Activated CD4-positive, alpha-beta T cell treated with anti-CD3 and anti-CD28 coated beads, Interleukin-2, amount 10 ng/mL, durations not matched to agents 7 days and 5 days (primary cell): Measurements from ENCODE around the gene CNIH1. TPM values are rescaled to one million over a fixed set of nuclear protein-coding genes. Genes with fewer than 3 reads are reported as not detected.
"Not testable (repeated sequence)": the region's sequence is repeated elsewhere in the genome, so short reads cannot be mapped to it uniquely, and the experiment has no call there.

Experiments
- CTCF ChIA-PET: fragments of 350-600 bp; sonication (Branson Sonifier 250); formaldehyde crosslinking; loops from one replicate; lab custom pipeline; 2021; ENCODE audit warnings: antibody characterized with exemption; lab: Charles Lee
- POLR2A ChIA-PET: fragments of 350-600 bp; sonication (Branson Sonifier 250); formaldehyde crosslinking; loops from one replicate; lab custom pipeline; 2021; ENCODE audit warnings: antibody characterized with exemption; lab: Charles Lee
- DNase-seq: peaks from one replicate; pipeline ENCODE4 v3.0.0-alpha.2; 2020
- H3K27ac Mint-ChIP-seq: one replicate; pipeline ENCODE4 v1.8.0; 2021; ENCODE audit warnings: mild to moderate bottlenecking, moderate library complexity, mixed read lengths
- H3K27me3 Mint-ChIP-seq: one replicate; pipeline ENCODE4 v1.8.0; 2021; ENCODE audit warnings: mixed read lengths
- H3K36me3 Mint-ChIP-seq: one replicate; pipeline ENCODE4 v1.8.0; 2021; ENCODE audit warnings: low read depth, mixed read lengths
- H3K4me1 Mint-ChIP-seq: one replicate; pipeline ENCODE4 v1.8.0; 2021; ENCODE audit warnings: mixed read lengths
- H3K4me3 Mint-ChIP-seq: one replicate; pipeline ENCODE4 v1.8.0; 2021; ENCODE audit warnings: mild to moderate bottlenecking, moderate library complexity, mixed read lengths
- H3K9me3 Mint-ChIP-seq: one replicate; pipeline ENCODE4 v1.8.0; 2021; ENCODE audit warnings: mixed read lengths
- total RNA-seq, 2 experiments: library from RNA; stranded (reverse); gene quantifications; one replicate each; pipeline ENCODE4 v1.2.3, GENCODE V29; 2021

Gene CNIH1
- total RNA-seq, 2 experiments from 2014 or later, result 71.5 to 94.5 TPM

DNA sequence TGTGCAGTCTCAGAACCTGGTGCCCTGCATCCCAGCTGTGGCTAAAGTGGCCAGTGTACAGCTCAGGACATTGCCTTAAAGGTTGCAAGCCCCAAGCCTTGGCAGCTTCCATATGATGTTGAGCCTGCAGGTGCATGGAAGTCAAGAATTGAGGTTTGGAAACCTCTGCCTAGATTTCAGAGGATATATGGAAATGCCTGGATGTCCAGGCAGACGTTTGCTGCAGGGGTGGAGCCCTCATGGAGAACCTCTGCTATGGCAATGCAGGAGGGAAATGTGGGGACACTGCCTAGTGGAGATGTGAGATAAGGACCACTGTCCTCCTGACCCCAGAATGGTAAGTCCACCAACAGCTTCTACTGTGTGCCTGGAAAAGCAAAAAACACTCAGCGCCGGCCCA is 17.9 kb upstream of the CNIH1 start:
- CTCF ChIA-PET, result no interaction called here
- H3K9me3 Mint-ChIP-seq, result peaks cover 10% of the 10 kb centered on the region
- H3K4me3 Mint-ChIP-seq, result no peak overlapping the region
- H3K4me1 Mint-ChIP-seq, result no peaks in the 10 kb centered on the region
- DNase-seq, result no peak
- H3K27me3 Mint-ChIP-seq, result no peaks in the 10 kb centered on the region
- POLR2A ChIA-PET, result no interaction called here
- H3K27ac Mint-ChIP-seq, result no peak overlapping the region
- H3K36me3 Mint-ChIP-seq, result peaks cover 2% of the 10 kb centered on the region

DNA sequence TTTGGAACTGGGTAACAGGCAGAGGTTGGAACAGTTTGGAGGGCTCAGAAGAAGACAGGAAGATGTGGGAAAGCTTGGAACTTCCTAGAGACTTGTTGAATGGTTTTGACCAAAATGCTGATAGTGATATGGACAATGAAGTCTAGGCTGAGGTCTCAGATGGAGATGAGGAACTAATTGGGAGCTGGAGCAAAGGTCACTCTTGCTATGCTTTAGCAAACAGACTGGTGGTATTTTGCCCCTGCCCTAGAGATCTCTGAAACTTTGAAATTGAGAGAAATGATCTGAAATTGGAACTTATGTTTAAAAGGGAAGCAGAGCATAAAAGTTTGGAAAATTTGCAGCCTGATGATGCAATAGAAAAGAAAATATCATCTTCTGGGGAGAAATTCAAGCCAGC is 17.4 kb upstream of the CNIH1 start:
- POLR2A ChIA-PET, H3K36me3 Mint-ChIP-seq: not testable (repeated sequence)

DNA sequence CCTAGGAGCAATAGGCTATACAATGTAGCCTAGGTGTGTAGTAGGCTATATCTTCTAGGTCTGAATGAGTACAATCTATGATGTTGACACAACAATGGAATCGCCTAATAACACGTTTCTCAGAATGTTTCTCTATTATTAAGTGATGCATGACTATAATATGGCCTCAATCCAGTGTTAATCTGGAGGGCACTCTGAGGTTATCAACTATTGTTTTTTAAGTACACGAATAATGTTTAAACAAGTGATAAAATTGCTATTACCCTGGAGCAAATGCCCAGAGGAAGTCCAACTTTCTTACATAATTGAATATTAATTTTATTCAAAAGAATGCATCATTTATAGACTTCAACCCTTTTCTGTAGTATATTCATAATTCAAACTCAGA is 16.4 kb upstream of the CNIH1 start:
- Mint-ChIP-seq H3K9me3 (peaks cover 10% of the 10 kb centered on the region), H3K4me1 (no peaks in the 10 kb centered on the region), H3K27ac (no peak overlapping the region), H3K27me3 (no peaks in the 10 kb centered on the region), H3K36me3 (no peaks in the 10 kb centered on the region), H3K4me3 (no peak overlapping the region)
- ChIA-PET POLR2A (no interaction called here), CTCF (no interaction called here)
- DNase-seq, result no peak

More for the DNA sequence above, 17.4 kb upstream of the CNIH1 start:
- CTCF ChIA-PET, H3K4me1 Mint-ChIP-seq, DNase-seq, H3K9me3 Mint-ChIP-seq, H3K4me3 Mint-ChIP-seq, H3K27ac Mint-ChIP-seq, H3K27me3 Mint-ChIP-seq: not testable (repeated sequence)

DNA sequence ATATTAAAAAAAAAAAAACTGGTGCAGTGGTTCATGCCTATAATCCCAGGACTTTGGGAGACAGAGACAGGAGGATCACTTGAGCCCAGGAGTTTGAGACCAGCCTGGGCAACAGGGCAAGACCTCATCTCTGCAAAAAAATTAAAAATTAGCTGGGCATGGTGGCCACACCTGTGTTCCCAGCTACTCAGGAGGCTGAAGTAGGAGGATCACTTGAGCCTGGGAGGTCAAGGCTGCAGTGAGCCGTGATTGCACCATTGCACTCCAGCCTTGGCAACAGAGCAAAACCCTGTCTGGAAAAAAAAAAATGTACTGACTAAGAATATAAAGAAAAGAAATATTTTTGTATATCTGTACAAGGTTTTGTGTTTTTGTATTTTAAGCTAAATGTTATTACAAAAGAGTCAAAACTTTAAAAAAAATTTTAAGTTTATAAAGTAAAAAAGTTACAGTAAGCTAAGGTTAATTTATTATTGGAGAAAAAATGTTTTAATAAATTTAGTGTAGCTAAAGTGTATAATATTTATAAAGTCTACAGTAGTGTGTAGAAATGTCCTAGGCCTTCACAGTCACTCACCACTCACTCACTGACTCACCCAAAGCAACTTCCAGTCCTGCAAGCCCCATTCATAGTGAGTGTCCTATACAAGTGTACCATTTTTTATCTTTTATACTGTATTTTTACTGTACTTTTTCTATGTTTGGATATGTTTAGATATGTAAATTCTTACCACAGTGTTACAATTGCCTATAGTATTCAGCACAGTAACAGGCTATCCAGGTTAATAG is 15.8 kb upstream of the CNIH1 start:
- DNase-seq, H3K36me3 Mint-ChIP-seq, H3K27ac Mint-ChIP-seq, H3K4me3 Mint-ChIP-seq, H3K9me3 Mint-ChIP-seq, H3K27me3 Mint-ChIP-seq, POLR2A ChIA-PET, H3K4me1 Mint-ChIP-seq: not testable (repeated sequence)
- CTCF ChIA-PET, result interaction anchor here (0.6 to 1.2 kb wide), 3 partner anchors 15 to 59 kb away, joined by 3 to 4 read pairs (median 3); partner anchors contain the start of gene CNIH1

DNA sequence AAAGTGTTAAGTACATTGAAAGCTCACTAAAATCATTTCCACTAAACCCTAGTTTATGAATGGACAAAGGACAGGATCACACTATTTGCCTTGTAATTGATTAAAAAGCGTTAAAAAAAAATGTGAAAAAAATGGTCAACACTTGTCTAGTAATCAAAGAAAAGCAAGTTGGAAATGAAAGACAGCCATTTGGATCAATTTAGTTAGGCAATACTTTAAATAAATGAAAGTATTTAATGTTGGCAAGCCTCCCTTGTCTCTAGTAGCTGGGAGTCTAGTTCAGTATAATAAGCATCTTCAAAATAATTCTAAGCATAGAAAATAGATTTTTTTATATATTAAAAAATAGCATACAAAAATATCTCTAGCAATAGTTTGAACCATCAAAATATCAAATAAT is 14.2 kb upstream of the CNIH1 start:
- POLR2A ChIA-PET, result no interaction called here
- DNase-seq, result no peak

DNA sequence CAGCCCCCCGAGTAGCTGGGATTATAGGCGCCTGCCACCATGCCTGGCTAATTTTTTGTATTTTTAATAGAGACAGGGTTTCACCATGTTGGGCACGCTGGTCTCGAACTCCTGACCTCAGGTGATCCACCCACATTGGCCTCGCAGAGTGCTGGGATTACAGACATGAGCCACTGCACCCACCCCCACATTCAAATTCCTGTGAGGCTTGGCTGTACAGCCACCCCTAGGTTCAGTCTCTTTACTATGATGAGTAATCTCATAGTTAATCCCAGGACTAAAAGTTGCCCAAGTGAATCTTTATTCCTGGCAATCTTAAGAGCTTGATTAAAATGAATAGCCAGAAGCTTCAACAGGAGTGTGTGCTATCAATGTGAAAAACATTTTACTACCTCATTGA is 12.8 kb upstream of the CNIH1 start:
- H3K27me3 Mint-ChIP-seq, H3K9me3 Mint-ChIP-seq, H3K4me1 Mint-ChIP-seq, POLR2A ChIA-PET, H3K4me3 Mint-ChIP-seq, H3K27ac Mint-ChIP-seq, H3K36me3 Mint-ChIP-seq, CTCF ChIA-PET, DNase-seq: not testable (repeated sequence)

More for the DNA sequence above, 14.2 kb upstream of the CNIH1 start:
- H3K4me3 Mint-ChIP-seq, result no peak overlapping the region
- no peaks in the 10 kb centered on the region for H3K36me3 Mint-ChIP-seq
- H3K4me1 Mint-ChIP-seq, result peaks cover 1% of the 10 kb centered on the region
- H3K27ac Mint-ChIP-seq, result no peak overlapping the region
- CTCF ChIA-PET, result interaction anchor here (1.2 kb wide), 1 partner anchor 18 kb away, joined by 4 read pairs; no protein-coding TSS in a partner anchor
- peaks cover 10% of the 10 kb centered on the region for H3K9me3 Mint-ChIP-seq
- H3K27me3 Mint-ChIP-seq, result no peaks in the 10 kb centered on the region

DNA sequence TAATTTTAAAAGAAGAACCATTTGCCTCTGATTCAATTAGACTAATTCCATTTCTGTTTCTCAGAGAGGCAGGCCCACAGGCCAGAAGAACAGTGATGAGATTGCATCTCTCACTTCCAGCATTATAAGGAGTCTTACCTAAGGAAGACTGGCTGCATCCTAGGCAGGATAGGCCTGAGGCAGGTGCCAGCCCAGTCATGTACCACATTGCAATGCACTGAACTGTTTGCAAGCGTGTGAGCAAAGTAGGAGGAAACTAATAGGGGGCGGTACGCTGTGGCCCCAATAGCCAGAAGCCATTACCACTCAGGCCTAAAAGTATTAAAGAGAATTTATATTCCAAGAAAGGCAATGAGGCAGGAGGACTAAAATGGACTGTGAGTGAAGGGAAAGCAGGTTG is 12.1 kb upstream of the CNIH1 start:
- no peaks in the 10 kb centered on the region for H3K36me3 Mint-ChIP-seq
- ChIA-PET CTCF (no interaction called here), POLR2A (no interaction called here)
- no peak for DNase-seq
- H3K4me1 Mint-ChIP-seq, result peaks cover 1% of the 10 kb centered on the region
- H3K4me3 Mint-ChIP-seq, result no peak overlapping the region
- no peaks in the 10 kb centered on the region for H3K27me3 Mint-ChIP-seq
- H3K27ac Mint-ChIP-seq, result no peak overlapping the region
- no peaks in the 10 kb centered on the region for H3K9me3 Mint-ChIP-seq

DNA sequence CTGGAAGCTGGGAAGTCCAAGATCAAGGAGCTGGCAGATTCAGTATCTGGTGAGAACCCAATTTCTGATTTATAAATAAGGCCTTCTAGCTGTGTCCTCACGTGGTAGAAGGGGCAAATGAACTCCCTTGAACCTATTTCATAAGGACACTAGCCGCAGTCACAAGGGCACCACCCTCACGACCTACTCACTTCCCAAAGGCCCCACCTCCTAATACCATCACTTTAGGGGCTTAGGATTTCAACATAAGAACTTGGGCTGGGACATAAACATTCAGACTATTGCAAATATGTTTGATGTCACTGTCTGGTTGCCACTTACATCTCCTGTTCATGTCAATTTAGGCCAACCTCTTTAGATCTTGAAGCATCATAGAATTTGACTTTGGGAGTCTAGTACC is 10.8 kb upstream of the CNIH1 start:
- no peak for DNase-seq
- Mint-ChIP-seq H3K4me1 (peaks cover 1% of the 10 kb centered on the region), H3K9me3 (no peaks in the 10 kb centered on the region), H3K4me3 (no peak overlapping the region), H3K36me3 (no peaks in the 10 kb centered on the region), H3K27ac (no peak overlapping the region), H3K27me3 (peaks cover 2% of the 10 kb centered on the region)
- POLR2A ChIA-PET, result no interaction called here
- CTCF ChIA-PET, result interaction anchor here (0.6 to 1.5 kb wide), 3 partner anchors 18 to 55 kb away, joined by 3 to 5 read pairs (median 3); partner anchors contain the start of gene CDKN3

DNA sequence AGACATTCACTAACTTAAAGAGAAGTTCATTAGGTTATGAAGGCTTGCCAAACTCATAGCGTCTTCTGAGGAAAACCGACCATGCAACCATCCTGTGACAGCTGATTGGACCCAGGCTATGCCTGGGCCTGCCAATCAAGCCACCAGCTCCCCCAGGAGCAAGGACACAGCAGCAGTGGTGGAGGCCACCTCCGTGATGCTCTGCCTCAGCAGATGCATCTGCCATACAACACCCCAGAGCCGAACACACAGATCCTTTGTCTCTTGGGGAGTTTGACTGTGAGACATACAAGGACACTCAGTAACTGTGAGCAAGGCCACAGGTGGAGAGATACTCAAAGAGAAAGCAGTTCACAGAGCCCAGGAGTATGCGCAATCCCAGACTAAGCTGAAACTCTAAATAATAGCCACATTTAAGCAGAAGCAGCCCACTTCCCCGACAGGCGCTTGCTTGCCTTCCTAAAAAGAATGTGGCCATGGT is 10.0 kb upstream of the CNIH1 start:
- Mint-ChIP-seq H3K4me3 (no peak overlapping the region), H3K27ac (no peak overlapping the region), H3K36me3 (no peaks in the 10 kb centered on the region), H3K27me3 (peaks cover 6% of the 10 kb centered on the region), H3K9me3 (no peaks in the 10 kb centered on the region), H3K4me1 (peaks cover 1% of the 10 kb centered on the region)
- ChIA-PET POLR2A (no interaction called here), CTCF (interaction anchor here (1.1 to 1.8 kb wide), 3 partner anchors 9 to 54 kb away, joined by 3 to 5 read pairs (median 3); partner anchors contain the start of gene CDKN3)
- DNase-seq, result no peak

DNA sequence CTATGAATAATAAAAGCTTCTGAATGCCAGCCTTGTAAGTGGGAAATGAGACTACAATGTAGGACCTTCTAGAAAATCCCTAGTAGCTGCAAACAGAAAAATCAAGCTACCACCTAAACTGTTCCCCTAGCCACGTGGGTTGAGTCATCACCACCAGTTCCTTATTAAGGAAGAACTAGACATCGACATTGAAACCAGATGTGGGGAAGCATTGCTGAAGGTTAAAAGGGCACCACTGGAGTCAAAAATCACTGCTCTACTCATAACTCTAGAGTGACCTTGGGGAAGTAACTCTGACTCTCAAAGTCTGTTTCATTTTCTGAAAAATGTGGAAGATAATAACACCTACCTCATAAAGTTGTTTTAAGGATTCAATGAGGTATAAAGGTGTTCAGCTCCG is 9.4 kb upstream of the CNIH1 start:
- peaks cover 11% of the 10 kb centered on the region for H3K27me3 Mint-ChIP-seq
- no peaks in the 10 kb centered on the region for H3K36me3 Mint-ChIP-seq
- POLR2A ChIA-PET, result no interaction called here
- CTCF ChIA-PET, result interaction anchor here (1.5 to 1.8 kb wide), 2 partner anchors 8 to 53 kb away, joined by 3 to 5 read pairs; partner anchors contain the start of gene CDKN3
- H3K9me3 Mint-ChIP-seq, result no peaks in the 10 kb centered on the region
- no peak for DNase-seq
- no peak overlapping the region for H3K27ac Mint-ChIP-seq
- H3K4me1 Mint-ChIP-seq, result peaks cover 1% of the 10 kb centered on the region
- no peak overlapping the region for H3K4me3 Mint-ChIP-seq

DNA sequence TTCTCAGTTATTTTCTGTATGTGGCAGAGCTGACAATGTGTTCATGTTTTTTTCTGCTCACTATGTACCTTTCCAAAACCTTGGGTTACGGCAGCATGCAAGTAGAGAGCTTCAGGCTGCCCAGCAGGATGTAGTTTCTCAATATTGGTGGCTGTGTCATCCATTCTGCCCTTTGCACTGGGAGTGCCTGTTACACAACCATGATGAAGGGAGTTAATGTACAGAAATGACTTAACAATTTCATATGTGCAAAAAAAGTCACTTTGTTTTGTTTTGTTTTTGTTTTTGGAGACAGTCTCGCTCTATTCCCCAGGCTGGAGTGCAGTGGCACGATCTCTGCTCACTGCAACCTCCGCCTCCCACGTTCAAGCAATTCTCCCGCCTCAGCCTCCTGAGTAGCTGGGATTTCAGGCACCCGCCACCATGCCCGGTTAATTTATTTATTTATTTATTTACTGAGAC is 6.1 kb upstream of the CNIH1 start:
- CTCF ChIA-PET, result interaction anchor here (0.6 to 1.4 kb wide), 2 partner anchors 40 to 106 kb away, joined by 3 to 4 read pairs; no protein-coding TSS in a partner anchor
- H3K4me1 Mint-ChIP-seq, result peaks cover 1% of the 10 kb centered on the region
- POLR2A ChIA-PET, result interaction anchor here (0.6 kb wide), 1 partner anchor 1675 kb away, joined by 8 read pairs; no protein-coding TSS in a partner anchor
- no peak overlapping the region for H3K4me3 Mint-ChIP-seq
- H3K9me3 Mint-ChIP-seq, result no peaks in the 10 kb centered on the region
- no peak for DNase-seq
- no peaks in the 10 kb centered on the region for H3K36me3 Mint-ChIP-seq
- peaks cover 14% of the 10 kb centered on the region for H3K27me3 Mint-ChIP-seq
- H3K27ac Mint-ChIP-seq, result no peak overlapping the region

DNA sequence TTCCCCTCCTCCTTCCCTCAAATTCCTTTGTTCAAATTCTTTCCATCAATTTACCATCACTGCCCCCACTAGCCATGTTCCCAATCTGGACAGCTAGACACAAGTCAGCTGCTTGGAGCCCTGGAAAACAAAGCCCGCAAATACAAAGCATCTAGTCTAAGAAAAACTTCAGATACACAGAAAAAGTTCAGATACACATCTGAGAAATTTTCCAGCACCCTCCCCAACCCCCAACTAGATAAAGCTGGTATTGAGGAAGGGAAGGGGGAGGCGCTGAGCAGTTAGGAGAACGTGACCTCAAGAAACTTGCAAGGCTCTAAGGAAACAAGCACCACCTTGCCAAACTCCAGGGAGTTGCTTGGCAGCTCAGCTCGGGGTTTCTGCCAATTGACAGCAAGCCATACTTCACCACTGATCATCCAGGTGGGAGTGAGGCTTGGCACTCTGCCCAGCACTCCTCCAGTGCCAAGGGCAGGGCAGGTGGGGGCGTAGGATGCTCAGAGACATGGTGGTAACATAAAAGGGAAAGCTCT is 5.1 kb upstream of the CNIH1 start:
- CTCF ChIA-PET, result interaction anchor here (0.5 to 1.4 kb wide), 4 partner anchors 11 to 86 kb away, joined by 3 to 5 read pairs (median 4); partner anchors contain the start of gene CDKN3
- peaks cover 14% of the 10 kb centered on the region for H3K27me3 Mint-ChIP-seq
- no peak overlapping the region for H3K27ac Mint-ChIP-seq

DNA sequence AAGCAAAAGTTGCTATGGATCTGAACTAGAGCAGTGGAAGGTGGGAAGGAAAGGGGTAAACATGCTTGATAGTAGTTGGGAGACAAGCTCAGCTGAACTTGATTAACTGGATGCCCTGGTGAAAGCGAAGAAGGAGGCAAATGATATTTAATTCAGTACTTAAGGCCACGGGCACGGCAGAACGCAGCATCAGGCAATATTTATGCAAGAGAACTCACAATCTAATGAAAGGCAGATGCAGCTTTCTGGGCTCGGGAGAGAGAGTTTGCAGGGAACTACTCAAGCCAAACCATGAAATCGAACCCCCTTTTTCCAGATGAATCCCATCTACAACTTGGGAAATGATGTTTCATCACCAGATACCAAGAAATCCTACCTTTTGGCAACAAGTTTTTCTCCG is 3.5 kb upstream of the CNIH1 start:
- ChIA-PET POLR2A (no interaction called here), CTCF (interaction anchor here (0.6 to 1.0 kb wide), 2 partner anchors 10 to 673 kb away, joined by 3 read pairs; no protein-coding TSS in a partner anchor)
- DNase-seq, result no peak
- H3K4me1 Mint-ChIP-seq, result peaks cover 19% of the 10 kb centered on the region
- no peak overlapping the region for H3K27ac Mint-ChIP-seq
- H3K4me3 Mint-ChIP-seq, result no peak overlapping the region
- peaks cover 3% of the 10 kb centered on the region for H3K36me3 Mint-ChIP-seq
- peaks cover 14% of the 10 kb centered on the region for H3K27me3 Mint-ChIP-seq
- H3K9me3 Mint-ChIP-seq, result no peaks in the 10 kb centered on the region

More for the DNA sequence above, 5.1 kb upstream of the CNIH1 start:
- Mint-ChIP-seq H3K36me3 (no peaks in the 10 kb centered on the region), H3K4me1 (peaks cover 11% of the 10 kb centered on the region), H3K4me3 (no peak overlapping the region), H3K9me3 (no peaks in the 10 kb centered on the region)
- POLR2A ChIA-PET, result no interaction called here
- no peak for DNase-seq
